HUES64 (cell line): Measurements from ENCODE around the gene VMAC.

Experiments
- H3K27ac ChIP-seq: 2 replicates; pipeline ENCODE4 v1.7.0; 2013; ENCODE audit warnings: low read depth, low read length, inconsistent platforms
- H3K27me3 ChIP-seq: 2 replicates; pipeline ENCODE4 v1.6.1; 2013; ENCODE audit warnings: mild to moderate bottlenecking, low read length; ENCODE audit not compliant: insufficient read depth
- H3K36me3 ChIP-seq: 2 replicates; pipeline ENCODE4 v1.6.1; 2013; ENCODE audit warnings: mild to moderate bottlenecking, low read length; ENCODE audit not compliant: insufficient read depth
- H3K4me1 ChIP-seq: 2 replicates; pipeline ENCODE4 v1.6.1; 2013; ENCODE audit warnings: mild to moderate bottlenecking, low read length, moderate library complexity; ENCODE audit not compliant: insufficient read depth
- H3K4me3 ChIP-seq: 2 replicates; pipeline ENCODE4 v1.5.1; 2013; ENCODE audit warnings: mild to moderate bottlenecking, low read length, moderate library complexity
- H3K9ac ChIP-seq: 2 replicates; pipeline ENCODE4 v1.6.1; 2013; ENCODE audit warnings: mild to moderate bottlenecking, low read depth, low read length
- H3K9me3 ChIP-seq: 2 replicates; pipeline ENCODE4 v1.6.1; 2013; ENCODE audit warnings: low read depth, low read length; ENCODE audit not compliant: insufficient read depth
- WGBS: fragments of 150-250, 120-280 bp; methylation state at CpG from one replicate; pipeline ENCODE4 v1.1.7; 2013; ENCODE audit warnings: missing lambda C conversion rate; 5-methylcytosine and 5-hydroxymethylcytosine counted together

The VMAC gene

GRCh38 chr19:5911366-5911765, 6.7 kb downstream of the VMAC start:
- H3K4me3 ChIP-seq, result no peak overlapping the region
- WGBS, result 93% methylated on average over 1 of the region's 1 CpG
- H3K36me3 ChIP-seq, result peaks cover 11% of the 10 kb centered on the region
- H3K4me1 ChIP-seq, result no peaks in the 10 kb centered on the region
- no peaks in the 10 kb centered on the region for H3K27me3 ChIP-seq
- H3K9me3 ChIP-seq, result no peaks in the 10 kb centered on the region
- no peak overlapping the region for H3K27ac ChIP-seq
- no peak overlapping the region for H3K9ac ChIP-seq

GRCh38 chr19:5913739-5914357, 9.2 kb downstream of the VMAC start, which contains the start of gene CAPS:
CAPS (plus strand) TSS chr19:5914254; CDS start chr19:5914407, 153 bp downstream.
- WGBS, result 92% methylated on average over 10 of the region's 10 CpGs
- Histone ChIP-seq H3K27ac (no peak within 1 kb of the TSS), H3K9me3 (no peaks in the 10 kb centered on the region), H3K36me3 (peaks cover 32% of the 10 kb centered on the region), H3K27me3 (no peaks in the 10 kb centered on the region), H3K9ac (no peak within 1 kb of the TSS), H3K4me3 (no peak within 1 kb of the TSS), H3K4me1 (no peaks in the 10 kb centered on the region)

GRCh38 chr19:5914358-5914774, 9.7 kb downstream of the VMAC start:
- Histone ChIP-seq H3K9me3 (no peaks in the 10 kb centered on the region), H3K4me1 (no peaks in the 10 kb centered on the region), H3K27ac (no peak overlapping the region), H3K4me3 (no peak overlapping the region), H3K36me3 (peaks cover 37% of the 10 kb centered on the region), H3K9ac (no peak overlapping the region), H3K27me3 (no peaks in the 10 kb centered on the region)
- 93% methylated on average over 22 of the region's 22 CpGs for WGBS

DNA sequence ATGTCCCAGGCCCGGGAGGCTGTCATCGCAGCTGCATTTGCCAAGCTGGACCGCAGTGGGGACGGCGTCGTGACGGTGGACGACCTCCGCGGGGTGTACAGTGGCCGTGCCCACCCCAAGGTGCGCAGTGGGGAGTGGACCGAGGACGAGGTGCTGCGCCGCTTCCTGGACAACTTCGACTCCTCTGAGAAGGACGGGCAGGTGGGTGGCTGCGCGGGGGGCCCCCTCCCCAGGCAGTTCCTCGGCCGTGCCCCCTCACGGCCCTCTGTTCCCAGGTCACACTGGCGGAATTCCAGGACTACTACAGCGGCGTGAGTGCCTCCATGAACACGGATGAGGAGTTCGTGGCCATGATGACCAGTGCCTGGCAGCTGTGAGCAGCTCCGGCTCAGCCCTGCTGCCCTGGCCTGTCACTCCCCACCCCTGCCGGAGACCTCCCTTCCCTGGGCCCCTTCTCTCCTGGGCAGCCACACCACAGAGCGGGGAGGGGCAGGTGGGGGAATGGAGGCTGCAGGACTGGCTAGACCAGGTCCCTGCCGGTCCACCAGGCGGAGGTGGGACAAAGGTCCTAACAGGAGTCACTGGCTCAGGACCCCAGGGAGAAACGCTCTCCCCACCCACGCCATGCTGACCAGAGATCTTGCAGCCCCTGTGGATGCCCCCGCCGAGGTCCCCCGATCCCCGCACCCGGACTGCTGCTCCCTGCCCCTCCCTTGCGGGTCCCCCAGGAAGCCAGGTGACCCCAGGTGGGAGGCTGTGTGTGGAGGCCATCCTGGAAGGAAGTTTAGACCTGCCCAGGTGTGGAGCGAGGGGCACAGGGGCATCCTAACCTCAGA, 10.5 kb downstream of the VMAC start:
- Histone ChIP-seq H3K9me3 (no peaks in the 10 kb centered on the region), H3K27ac (no peak overlapping the region), H3K9ac (no peak overlapping the region), H3K4me1 (no peaks in the 10 kb centered on the region), H3K4me3 (no peak overlapping the region), H3K36me3 (peaks cover 45% of the 10 kb centered on the region), H3K27me3 (no peaks in the 10 kb centered on the region)
- 96% methylated on average over 41 of the region's 42 CpGs for WGBS

DNA sequence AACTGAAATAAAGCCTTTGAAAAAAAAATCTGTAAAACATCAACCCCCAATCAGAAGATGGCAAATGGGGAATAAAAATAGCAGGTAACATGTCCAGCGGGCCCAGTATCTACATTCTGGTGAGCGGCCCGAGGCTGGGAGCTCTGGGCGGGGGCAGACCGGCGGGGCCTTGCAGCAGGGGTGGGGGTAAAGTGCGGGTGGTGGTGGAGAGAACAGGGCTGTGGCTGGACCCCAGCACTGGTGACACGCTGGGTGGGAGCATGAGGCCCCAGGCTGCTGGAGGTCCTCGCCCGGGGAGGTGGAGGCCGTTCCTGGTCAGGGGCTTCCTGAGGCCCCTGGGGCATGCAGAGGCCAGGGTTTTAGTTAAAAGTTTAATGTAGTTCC, 11.1 kb downstream of the VMAC start:
- Histone ChIP-seq H3K9me3 (no peaks in the 10 kb centered on the region), H3K27ac (no peak overlapping the region), H3K4me1 (no peaks in the 10 kb centered on the region), H3K36me3 (peaks cover 47% of the 10 kb centered on the region), H3K27me3 (no peaks in the 10 kb centered on the region), H3K9ac (no peak overlapping the region), H3K4me3 (no peak overlapping the region)
- WGBS, result 95% methylated on average over 11 of the region's 11 CpGs

- Histone ChIP-seq H3K36me3 (peaks cover 50% of the 10 kb centered on the region), H3K9ac (no peak overlapping the region), H3K9me3 (no peaks in the 10 kb centered on the region), H3K4me3 (no peak overlapping the region), H3K27ac (no peak overlapping the region), H3K4me1 (no peaks in the 10 kb centered on the region), H3K27me3 (no peaks in the 10 kb centered on the region)
- WGBS, result 93% methylated on average over 14 of the region's 14 CpGs
Measured at GRCh38 chr19:5916181-5916708, 11.6 kb downstream of the VMAC start.

- WGBS, result 95% methylated on average over 36 of the region's 36 CpGs
- H3K9ac ChIP-seq, result no peak overlapping the region
Measured at GRCh38 chr19:5917431-5918107, 12.9 kb downstream of the VMAC start.

DNA sequence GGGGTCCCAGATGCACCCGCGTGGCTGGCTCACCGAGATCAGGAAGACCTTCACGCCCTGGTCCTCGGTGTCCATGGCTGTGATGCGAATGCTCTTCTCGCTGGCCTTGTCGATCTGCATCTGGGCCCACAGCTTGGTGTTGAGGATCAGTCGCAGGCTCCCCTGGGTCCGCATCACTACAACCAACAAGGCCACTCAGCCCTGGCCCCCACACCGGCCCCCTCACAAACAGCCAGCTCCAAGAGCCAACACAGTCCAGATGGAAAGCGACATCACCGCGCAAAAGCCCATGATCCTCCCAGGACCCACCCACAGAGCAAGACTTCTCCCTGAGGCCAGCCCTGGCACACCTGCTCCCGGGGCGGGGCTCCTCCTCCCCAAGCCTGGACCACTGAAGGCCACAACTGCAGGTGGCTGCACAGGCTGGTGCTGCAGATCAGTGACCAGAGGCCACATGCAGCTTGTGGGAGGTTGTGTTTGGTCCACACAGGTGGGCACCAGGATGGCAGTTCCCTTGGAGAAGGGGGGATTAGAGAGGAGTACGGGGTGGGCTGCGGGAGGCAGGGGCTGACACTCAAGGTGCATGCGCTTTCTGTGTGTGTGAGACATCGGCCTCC, 13.9 kb downstream of the VMAC start:
- no peak overlapping the region for H3K9ac ChIP-seq
- H3K27ac ChIP-seq, result no peak overlapping the region
- H3K9me3 ChIP-seq, result no peaks in the 10 kb centered on the region
- H3K27me3 ChIP-seq, result no peaks in the 10 kb centered on the region
- peaks cover 71% of the 10 kb centered on the region for H3K36me3 ChIP-seq
- H3K4me1 ChIP-seq, result no peaks in the 10 kb centered on the region
- 96% methylated on average over 20 of the region's 20 CpGs for WGBS
- no peak overlapping the region for H3K4me3 ChIP-seq

More at GRCh38 chr19:5917431-5918107, 12.9 kb downstream of the VMAC start:
- H3K4me3 ChIP-seq, result no peak overlapping the region
- no peaks in the 10 kb centered on the region for H3K9me3 ChIP-seq
- H3K27me3 ChIP-seq, result no peaks in the 10 kb centered on the region
- no peaks in the 10 kb centered on the region for H3K4me1 ChIP-seq
- H3K27ac ChIP-seq, result no peak overlapping the region
- H3K36me3 ChIP-seq, result peaks cover 63% of the 10 kb centered on the region

- Histone ChIP-seq H3K36me3 (peaks cover 86% of the 10 kb centered on the region), H3K9ac (no peak overlapping the region), H3K4me1 (no peaks in the 10 kb centered on the region), H3K4me3 (no peak overlapping the region), H3K27me3 (no peaks in the 10 kb centered on the region), H3K9me3 (no peaks in the 10 kb centered on the region), H3K27ac (no peak overlapping the region)
- WGBS, result 96% methylated on average over 21 of the region's 21 CpGs
Measured at GRCh38 chr19:5921516-5922160, 17.0 kb downstream of the VMAC start.

GRCh38 chr19:5922161-5922545, 17.5 kb downstream of the VMAC start:
- Histone ChIP-seq H3K9me3 (no peaks in the 10 kb centered on the region), H3K27me3 (no peaks in the 10 kb centered on the region), H3K9ac (no peak overlapping the region), H3K4me3 (no peak overlapping the region), H3K4me1 (no peaks in the 10 kb centered on the region), H3K36me3 (peaks cover 87% of the 10 kb centered on the region), H3K27ac (no peak overlapping the region)
- WGBS, result 96% methylated on average over 10 of the region's 12 CpGs
